ENCODE results near the gene SP5. TPM values are rescaled to one million over a fixed set of nuclear protein-coding genes. Genes with fewer than 3 reads are reported as not detected.

SP5 gene
- total RNA-seq, 2 donors from 2014 or later, result not detected

DNA sequence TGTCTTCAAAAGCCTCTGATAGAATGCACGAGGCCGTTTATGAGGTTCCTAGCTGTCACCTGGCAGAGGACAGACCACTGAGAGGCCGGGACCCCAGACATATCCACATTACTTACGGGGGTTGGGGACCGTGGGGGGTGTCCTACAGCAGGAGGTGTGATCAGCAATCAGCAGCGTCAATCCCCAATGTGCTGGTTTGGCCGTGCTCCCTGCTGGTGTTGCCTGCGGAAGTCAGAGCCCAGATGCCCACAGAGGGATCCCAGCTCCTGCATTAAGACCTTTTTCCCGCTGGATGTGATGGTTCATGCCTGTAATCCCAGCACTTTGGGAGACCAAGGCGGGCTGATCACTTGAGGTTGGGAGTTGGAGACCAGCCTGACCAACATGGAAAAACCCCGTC is 20.8 kb upstream of the SP5 start:
- H3K4me3 Mint-ChIP-seq, result no peak overlapping the region
- ATAC-seq (no peak), DNase-seq (no peak)
- peaks cover 2% of the 10 kb centered on the region for H3K36me3 Mint-ChIP-seq (ENCODE audit: low read depth)
- no peaks in the 10 kb centered on the region for H3K4me1 Mint-ChIP-seq
- no peaks in the 10 kb centered on the region for H3K9me3 ChIP-seq (ENCODE audit: control insufficient read depth, low read length, poor library complexity, severe bottlenecking)
- no peak overlapping the region for H3K27ac Mint-ChIP-seq
- H3K27me3 Mint-ChIP-seq, result peaks cover 45% of the 10 kb centered on the region

- Mint-ChIP-seq H3K4me3 (no peak overlapping the region), H3K4me1 (no peaks in the 10 kb centered on the region), H3K36me3 (ENCODE audit: low read depth) (peaks cover 2% of the 10 kb centered on the region), H3K27ac (no peak overlapping the region), H3K27me3 (peaks cover 50% of the 10 kb centered on the region)
- DNase-seq, result no peak
- H3K9me3 ChIP-seq (ENCODE audit: control insufficient read depth, low read length, poor library complexity, severe bottlenecking), result no peaks in the 10 kb centered on the region
- no peak for ATAC-seq
These were observed 19.4 kb upstream of the SP5 start for GRCh38 chr2:170695521-170696410.

- Mint-ChIP-seq H3K36me3 (ENCODE audit: low read depth) (peaks cover 2% of the 10 kb centered on the region), H3K4me3 (no peak overlapping the region), H3K27ac (no peak overlapping the region), H3K27me3 (peaks cover 47% of the 10 kb centered on the region), H3K4me1 (no peaks in the 10 kb centered on the region)
- DNase-seq (no peak), ATAC-seq (no peak)
- H3K9me3 ChIP-seq (ENCODE audit: control insufficient read depth, low read length, poor library complexity, severe bottlenecking), result no peaks in the 10 kb centered on the region
These were observed 18.2 kb upstream of the SP5 start for GRCh38 chr2:170696948-170697347.

GRCh38 chr2:170701011-170701410 is 14.1 kb upstream of the SP5 start:
- no peak overlapping the region for H3K27ac Mint-ChIP-seq
- H3K4me3 Mint-ChIP-seq, result no peak overlapping the region
- peaks cover 2% of the 10 kb centered on the region for H3K36me3 Mint-ChIP-seq (ENCODE audit: low read depth)
- DNase-seq (no peak), ATAC-seq (no peak)
- H3K27me3 Mint-ChIP-seq, result peaks cover 45% of the 10 kb centered on the region
- H3K9me3 ChIP-seq (ENCODE audit: control insufficient read depth, low read length, poor library complexity, severe bottlenecking), result no peaks in the 10 kb centered on the region
- no peaks in the 10 kb centered on the region for H3K4me1 Mint-ChIP-seq

DNA sequence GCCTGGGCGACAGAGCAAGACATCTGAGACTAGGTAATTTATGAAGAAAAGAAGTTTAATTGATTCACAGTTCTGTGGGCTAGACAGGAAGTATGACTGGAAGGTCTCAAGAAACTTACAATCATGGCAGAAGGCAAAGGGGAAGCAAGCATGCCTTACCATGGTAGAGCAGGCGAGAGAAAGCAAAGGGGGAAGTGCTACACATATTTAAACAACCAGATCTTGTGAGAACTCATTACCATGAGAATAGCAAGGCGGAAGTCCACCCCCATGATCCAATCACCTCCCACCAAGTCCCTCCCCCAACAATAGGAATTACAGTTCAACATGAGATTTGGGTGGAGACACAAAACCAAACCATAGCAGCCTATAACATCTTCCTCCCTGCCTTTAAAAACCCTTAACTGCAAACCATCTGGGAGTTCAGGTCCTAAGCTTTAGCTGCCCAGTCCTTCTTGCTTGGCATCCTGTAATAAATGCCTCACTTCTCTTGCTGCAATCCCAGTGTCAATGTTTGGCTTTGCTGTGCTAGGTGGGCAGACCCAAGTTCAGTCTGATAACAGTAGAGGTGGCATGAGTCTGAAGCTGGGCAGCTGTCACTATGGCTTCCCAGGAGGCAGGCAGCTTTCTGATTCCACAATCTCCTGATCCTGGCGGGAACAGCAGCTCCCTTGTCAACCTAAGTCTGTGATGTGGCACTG is 11.2 kb upstream of the SP5 start:
- DNase-seq, result no peak
- Mint-ChIP-seq H3K4me1 (peaks cover 8% of the 10 kb centered on the region), H3K4me3 (no peak overlapping the region), H3K27me3 (peaks cover 43% of the 10 kb centered on the region), H3K27ac (no peak overlapping the region), H3K36me3 (ENCODE audit: low read depth) (peaks cover 5% of the 10 kb centered on the region)
- ATAC-seq, result no peak
- H3K9me3 ChIP-seq (ENCODE audit: control insufficient read depth, low read length, poor library complexity, severe bottlenecking), result no peaks in the 10 kb centered on the region

- Mint-ChIP-seq H3K27me3 (peaks cover 70% of the 10 kb centered on the region), H3K4me1 (peaks cover 19% of the 10 kb centered on the region)
These were observed 7.0 kb upstream of the SP5 start for GRCh38 chr2:170707821-170708795.

GRCh38 chr2:170710609-170710979 is 4.5 kb upstream of the SP5 start:
- Mint-ChIP-seq H3K36me3 (ENCODE audit: low read depth) (peaks cover 6% of the 10 kb centered on the region), H3K4me1 (peaks cover 30% of the 10 kb centered on the region), H3K4me3 (no peak overlapping the region), H3K27ac (no peak overlapping the region), H3K27me3 (peaks cover 74% of the 10 kb centered on the region)
- no peaks in the 10 kb centered on the region for H3K9me3 ChIP-seq (ENCODE audit: control insufficient read depth, low read length, poor library complexity, severe bottlenecking)
- ATAC-seq (no peak), DNase-seq (no peak)

More at GRCh38 chr2:170707821-170708795, 7.0 kb upstream of the SP5 start:
- no peaks in the 10 kb centered on the region for H3K9me3 ChIP-seq (ENCODE audit: control insufficient read depth, low read length, poor library complexity, severe bottlenecking)
- no peak overlapping the region for H3K27ac Mint-ChIP-seq
- no peak overlapping the region for H3K4me3 Mint-ChIP-seq
- DNase-seq, result no peak
- H3K36me3 Mint-ChIP-seq (ENCODE audit: low read depth), result peaks cover 5% of the 10 kb centered on the region
- ATAC-seq, result no peak

DNA sequence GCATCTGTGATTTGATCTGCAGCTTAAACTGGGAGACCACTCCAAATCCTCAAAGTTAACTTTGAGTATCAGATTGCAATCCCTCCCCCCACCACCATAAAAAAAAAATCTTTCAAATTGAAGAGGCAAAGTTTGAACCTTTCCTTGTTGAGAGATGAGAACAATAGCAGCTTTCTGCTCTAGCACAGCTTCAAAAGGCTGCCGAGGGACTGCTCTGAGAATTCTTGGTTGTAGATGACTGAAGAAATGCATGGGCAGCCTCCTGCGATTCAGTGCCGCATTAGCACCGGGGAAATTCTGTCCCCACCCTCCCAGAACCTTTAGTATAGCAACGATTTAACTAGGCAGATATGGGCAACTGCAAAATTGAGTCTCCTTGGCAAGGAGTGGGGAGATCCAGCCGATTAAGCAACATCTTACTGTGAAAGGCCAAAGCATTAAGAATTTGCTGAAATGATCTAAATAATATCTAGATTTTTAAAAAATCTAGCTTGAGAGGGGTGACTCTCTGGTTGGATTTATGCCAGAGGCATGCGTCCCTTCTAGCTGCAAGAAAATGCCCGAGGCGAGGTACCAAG is 3.9 kb upstream of the SP5 start:
- no peak for ATAC-seq

GRCh38 chr2:170711774-170712652 is 3.1 kb upstream of the SP5 start:
- H3K4me1 Mint-ChIP-seq, result peaks cover 32% of the 10 kb centered on the region
- H3K27ac Mint-ChIP-seq, result no peak overlapping the region
- peak overlapping the region; percentile 74 for H3K4me3 Mint-ChIP-seq
- H3K27me3 Mint-ChIP-seq, result peaks cover 77% of the 10 kb centered on the region
- DNase-seq (no peak), ATAC-seq (no peak)
- peaks cover 7% of the 10 kb centered on the region for H3K36me3 Mint-ChIP-seq (ENCODE audit: low read depth)
- H3K9me3 ChIP-seq (ENCODE audit: control insufficient read depth, low read length, poor library complexity, severe bottlenecking), result no peaks in the 10 kb centered on the region

More for the DNA sequence above, 3.9 kb upstream of the SP5 start:
- no peaks in the 10 kb centered on the region for H3K9me3 ChIP-seq (ENCODE audit: control insufficient read depth, low read length, poor library complexity, severe bottlenecking)
- H3K4me1 Mint-ChIP-seq, result peaks cover 32% of the 10 kb centered on the region
- no peak overlapping the region for H3K4me3 Mint-ChIP-seq
- peaks cover 76% of the 10 kb centered on the region for H3K27me3 Mint-ChIP-seq
- no peak overlapping the region for H3K27ac Mint-ChIP-seq
- H3K36me3 Mint-ChIP-seq (ENCODE audit: low read depth), result peaks cover 7% of the 10 kb centered on the region
- no peak for DNase-seq

GRCh38 chr2:170712653-170713542 is 2.2 kb upstream of the SP5 start:
- no peak for ATAC-seq
- peak overlapping the region; percentile 74 for H3K4me3 Mint-ChIP-seq
- H3K4me1 Mint-ChIP-seq, result peaks cover 36% of the 10 kb centered on the region
- peaks cover 6% of the 10 kb centered on the region for H3K36me3 Mint-ChIP-seq (ENCODE audit: low read depth)
- DNase-seq, result no peak
- no peaks in the 10 kb centered on the region for H3K9me3 ChIP-seq (ENCODE audit: control insufficient read depth, low read length, poor library complexity, severe bottlenecking)
- H3K27ac Mint-ChIP-seq, result no peak overlapping the region
- peaks cover 78% of the 10 kb centered on the region for H3K27me3 Mint-ChIP-seq
